ENCODE data around the gene TMEM44. TPM values are rescaled to one million over a fixed set of nuclear protein-coding genes. Genes with fewer than 3 reads are reported as not detected.

Gene TMEM44
- total and polyA plus RNA-seq, 2 of the 4 experiments (the other 2 are of a cell fraction): 9.7 to 24.2 TPM

DNA sequence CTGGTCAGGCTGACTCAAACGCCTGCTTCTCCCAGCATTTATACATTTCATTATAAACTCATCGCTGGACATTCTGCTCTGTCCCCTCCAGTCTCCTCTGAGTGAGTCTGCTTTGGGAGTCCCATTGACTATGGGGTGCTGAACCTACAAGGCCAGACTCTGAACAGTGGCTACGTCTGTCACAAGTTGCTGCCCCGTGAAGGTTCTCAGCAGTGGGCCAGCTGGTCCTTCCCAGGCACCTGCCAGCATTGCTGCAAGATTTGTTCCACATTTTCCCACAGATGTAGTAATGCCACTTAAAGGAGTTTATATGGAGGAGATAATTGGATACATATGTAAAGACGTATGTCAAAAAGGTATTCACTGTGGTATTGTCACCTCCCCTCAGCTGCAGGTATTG is 73.7 kb downstream of the TMEM44 start:
- Histone ChIP-seq H3K36me3 (ENCODE audit: control insufficient read depth, insufficient read depth, low read length) (no peaks in the 10 kb centered on the region), H3K27me3 (ENCODE audit: control insufficient read depth, insufficient read depth, low read length) (no peaks in the 10 kb centered on the region), H4K8ac (ENCODE audit: low read depth in 2 of 2, low read length in 2 of 2) (peak overlapping the region in 1 of 2 experiments; percentile 35; a peak in 1 of 4 replicates), H3K23ac (ENCODE audit: low read depth, low read length) (no peak overlapping the region), H3K4me2 (ENCODE audit: low read depth, low read length) (no peak overlapping the region), H3K79me1 (ENCODE audit: low read depth in 1 of 2, low read length in 2 of 2) (no peaks in the 10 kb centered on the region), H4K5ac (ENCODE audit: low read depth, low read length) (no peak overlapping the region), H2BK120ac (ENCODE audit: low read depth, low read length) (peak overlapping the region; percentile 11; the same call in 1 of the 2 replicates), H3K9ac (ENCODE audit: low read depth, low read length) (no peak overlapping the region), H2AFZ (replicated peaks; ENCODE audit: low read length, poor library complexity) (no peak overlapping the region), H3K4ac (ENCODE audit: low read depth, low read length) (peak overlapping the region; percentile 58; the same call in 1 of the 2 replicates), H3K27ac (ENCODE audit: insufficient read depth, low read length) (no peak overlapping the region), H3K9me1 (ENCODE audit: insufficient read depth, low read length) (peaks cover 17% of the 10 kb centered on the region), H2BK20ac (ENCODE audit: low read depth, low read length) (peak overlapping the region; percentile 81; the same call in 1 of the 2 replicates), H4K20me1 (ENCODE audit: insufficient read depth, low read length) (no peaks in the 10 kb centered on the region), H3K14ac (replicated peaks; ENCODE audit: low read depth, low read length) (peak overlapping the region; percentile 19), H3K4me3 (ENCODE audit: insufficient read depth, low read depth, low read length) (no peak overlapping the region), H2BK15ac (ENCODE audit: low read depth, low read length) (peak overlapping the region; percentile 36; the same call in 2 of the 3 replicates), H3K9me3 (ENCODE audit: control insufficient read depth, insufficient read depth, low read length) (no peaks in the 10 kb centered on the region), H3K4me1 (ENCODE audit: control insufficient read depth, insufficient read depth, low read length) (peaks cover 13% of the 10 kb centered on the region), H3K18ac (ENCODE audit: low read depth, low read length) (no peak overlapping the region), H3K56ac (ENCODE audit: extremely low read depth, insufficient read depth, low read length) (no peak overlapping the region), H2AK5ac (ENCODE audit: low read depth, low read length) (peak overlapping the region; percentile 89), H2BK5ac (ENCODE audit: low read depth, low read length, poor library complexity, severe bottlenecking) (no peak overlapping the region), H2AK9ac (replicated peaks; ENCODE audit: low read depth, low read length, poor library complexity) (no peak overlapping the region), H4K91ac (ENCODE audit: insufficient read depth, low read depth, low read length) (peak overlapping the region; percentile 46)
- CTCF ChIA-PET: no interaction called here
- 100% methylated on average over 1 of the region's 5 CpGs; no CpG with 5 or more reads in 1 of the 2 experiments for WGBS, 2 experiments (ENCODE audit: extremely low coverage in 2 of 2, insufficient read length in 1 of 2)
- TF ChIP-seq FOS (IDR thresholded peaks at IDR 0.05; ENCODE audit: low read depth, low read length): no peak
- TF ChIP-seq BHLHE40 (IDR thresholded peaks at IDR 0.05; ENCODE audit: low read depth, low read length): no peak
- no peak for TF ChIP-seq RAD21 (IDR thresholded peaks at IDR 0.05; ENCODE audit: low read length)
- in situ Hi-C loops (cut with MboI; ENCODE audit: low sequenced_read_pairs) (no loop called here), dilution Hi-C loops (cut with HindIII; ENCODE audit: low sequenced_read_pairs, unreplicated experiment) (no loop called here), intact Hi-C loops (cut with micrococcal nuclease) (no loop called here)
- no TSS peak for BruUV-seq (replicated peaks)
- ATAC-seq (ENCODE audit: low read depth): no peak
- no peak for DNase-seq
- POLR2A ChIA-PET (ENCODE audit: unreplicated experiment): no interaction called here
